ENCODE measurements around the gene AMN1.

DNA sequence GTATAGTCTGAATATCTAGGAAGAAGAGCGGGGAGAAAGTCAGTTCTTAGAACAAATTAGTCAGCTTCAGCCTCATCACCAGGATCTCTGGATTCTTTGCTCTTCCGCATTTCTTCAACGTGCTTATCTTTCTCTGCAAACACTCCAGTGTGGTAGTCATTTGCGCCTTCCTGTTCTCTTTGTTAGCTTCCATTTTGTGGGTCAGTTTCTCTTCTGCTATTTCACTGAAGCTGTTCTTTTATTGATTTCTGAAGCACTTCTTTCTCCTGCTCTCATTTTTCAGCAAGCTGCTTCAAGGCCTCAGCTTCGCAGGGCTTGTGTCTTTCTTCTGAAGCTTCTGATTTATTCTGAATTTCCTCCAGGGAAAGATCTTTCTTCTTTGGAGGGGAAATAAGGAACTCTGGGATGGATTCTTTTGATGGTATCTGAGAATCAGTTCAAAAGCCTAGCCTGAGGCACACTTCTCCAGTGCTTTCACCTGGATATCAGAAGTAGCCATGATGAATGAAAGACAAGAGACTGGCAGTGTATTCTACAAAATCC lies 13.5 kb downstream of the AMN1 start:
- TF ChIP-seq CTCF (conservative IDR thresholded peaks at IDR 0.05; ENCODE audit: low read length) (no peak), EZH2phosphoT487 (IDR thresholded peaks at IDR 0.05; ENCODE audit: borderline replicate concordance) (no peak)

Measured in Loucy (cell line).